HuH-7.5 (cell line): ENCODE measurements around the gene RAP1GAP2.
"Not testable (repeated sequence)": the region's sequence is repeated elsewhere in the genome, so short reads cannot be mapped to it uniquely, and the experiment has no call there.

Experiments
- DNase-seq: peaks from one replicate; pipeline ENCODE4 v3.0.0; 2011; ENCODE audit warnings: low spot score

Gene RAP1GAP2

DNA sequence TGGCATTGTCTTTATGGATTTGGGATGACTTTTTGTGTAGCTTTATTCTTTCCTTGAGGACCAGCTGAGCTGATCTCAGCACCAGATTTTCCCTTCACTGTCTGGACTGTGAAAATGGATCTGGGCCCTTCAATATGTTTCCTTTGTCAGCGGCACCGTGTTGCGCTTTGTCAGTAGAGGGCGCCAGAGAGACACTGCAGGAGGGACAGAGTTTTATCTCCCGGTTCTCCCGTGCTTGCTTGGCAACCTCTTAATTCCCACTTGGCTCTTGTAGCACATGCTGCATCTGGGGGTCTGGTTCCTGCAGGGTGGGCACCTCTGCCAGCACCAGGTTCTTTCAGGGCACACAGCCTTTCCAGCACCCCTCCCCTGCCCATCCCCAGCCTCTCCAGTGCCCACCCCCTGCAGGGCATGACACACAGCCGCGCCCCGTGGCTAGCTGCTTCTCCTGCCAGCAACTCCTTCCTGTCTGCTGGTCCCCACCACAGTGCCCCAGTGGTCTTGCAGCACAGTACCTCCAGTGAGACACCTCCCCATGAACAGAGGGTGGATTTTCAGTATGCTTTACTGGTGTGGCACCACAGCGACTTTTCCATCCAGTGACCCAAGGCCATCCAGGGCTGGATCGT lies 247.6 kb downstream of the RAP1GAP2 start:
- no peak for DNase-seq

DNA sequence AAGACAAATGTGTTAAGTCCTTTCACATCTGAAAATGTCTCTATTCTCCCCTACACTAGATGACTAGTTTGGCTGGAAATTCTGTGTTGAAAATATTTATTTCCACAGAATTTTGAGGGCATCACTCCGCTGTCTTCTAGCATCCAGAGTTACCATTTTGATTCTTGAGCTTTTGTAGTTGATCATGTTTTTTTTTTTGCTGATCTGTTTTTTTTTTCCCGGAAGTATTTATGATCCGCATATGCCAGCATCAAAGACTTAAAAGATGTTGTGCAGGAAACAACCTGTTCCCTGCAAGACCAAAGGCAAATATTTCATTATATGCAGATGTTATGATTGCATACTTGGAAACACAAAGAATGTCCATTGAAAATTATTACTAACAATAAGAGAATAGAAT lies 250.5 kb downstream of the RAP1GAP2 start:
- no peak for DNase-seq

DNA sequence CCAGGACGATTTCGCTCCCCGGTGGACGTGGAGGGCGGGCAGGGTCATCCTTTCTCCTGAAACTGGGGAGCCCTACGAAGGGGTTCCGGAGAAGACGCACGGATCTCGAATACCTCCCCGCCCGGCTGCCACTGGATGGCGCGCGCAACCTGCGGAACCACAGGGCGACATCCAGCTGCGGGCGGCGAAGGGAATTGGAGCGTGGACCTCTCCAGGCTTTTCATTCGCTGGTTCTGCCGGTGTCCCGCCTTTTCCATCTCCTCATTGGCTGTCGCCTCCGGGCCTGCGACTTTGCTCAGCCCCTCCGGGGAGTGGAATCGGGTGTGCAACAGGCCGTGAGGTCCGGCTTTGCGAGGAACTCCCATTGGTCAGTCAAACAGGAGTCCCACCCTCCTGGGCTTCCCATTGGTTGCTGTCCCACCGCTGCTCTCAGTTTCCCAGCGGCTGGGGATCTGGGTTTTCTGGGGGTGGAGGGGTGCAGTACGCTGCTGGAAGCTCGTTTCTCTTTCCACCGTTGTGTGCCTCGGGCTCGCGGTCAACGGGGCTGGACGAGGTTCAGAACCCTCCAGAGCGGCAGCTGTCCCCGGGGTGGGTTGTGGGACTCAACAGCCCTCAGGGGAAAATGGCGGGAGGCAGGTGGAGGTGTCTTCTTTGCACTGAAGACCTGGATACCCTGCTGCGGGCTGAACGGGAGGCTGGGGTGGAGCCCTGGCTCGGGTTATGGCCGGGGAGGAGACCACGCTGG lies 252.7 kb downstream of the RAP1GAP2 start:
- DNase-seq: peak; percentile 77

DNA sequence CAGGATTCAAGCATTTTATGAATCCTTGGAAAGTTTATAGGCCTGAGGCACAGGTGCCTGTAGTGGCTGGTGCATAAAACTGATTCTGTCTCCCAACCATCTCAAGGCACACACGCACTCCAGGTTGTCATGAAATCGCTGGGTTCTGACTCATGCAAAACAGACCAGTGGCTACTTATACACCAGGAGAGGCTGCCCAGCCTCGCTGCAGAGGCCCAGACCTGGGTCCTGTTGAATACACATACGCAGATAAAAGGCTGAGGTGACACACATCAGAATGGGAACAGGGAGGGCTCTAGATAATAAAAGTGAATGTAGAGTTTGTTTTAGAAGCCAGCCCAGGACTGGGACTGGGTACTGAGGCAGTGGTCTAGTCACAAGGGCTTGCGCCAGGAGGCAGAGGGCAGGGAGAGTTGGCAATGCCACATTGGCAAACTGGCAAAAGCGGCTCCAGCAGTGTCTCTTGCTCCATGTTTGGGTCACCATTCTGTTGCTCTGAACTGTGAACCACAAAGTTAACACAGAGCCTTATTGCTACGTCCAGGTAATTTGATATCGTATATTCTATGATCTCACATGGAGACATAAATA lies 253.6 kb downstream of the RAP1GAP2 start:
- DNase-seq: no peak

DNA sequence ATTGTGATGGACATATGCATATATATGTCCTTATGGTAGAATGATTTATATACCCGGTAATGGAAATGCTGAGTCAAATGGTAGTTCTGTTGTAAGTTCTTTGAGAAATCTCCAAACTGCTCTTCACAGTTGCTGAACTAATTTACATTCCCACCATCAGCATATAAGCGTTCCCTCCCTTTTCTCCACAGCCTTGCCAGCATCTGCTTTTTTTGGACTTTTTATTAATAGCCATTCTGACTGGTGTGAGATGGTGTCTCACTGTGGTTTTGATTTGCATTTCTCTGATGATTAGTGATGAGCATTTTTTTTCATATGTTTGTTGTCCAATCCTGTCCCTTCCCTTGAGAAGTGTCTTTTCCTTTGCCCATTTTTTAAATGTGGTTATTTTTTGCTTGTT lies 258.6 kb downstream of the RAP1GAP2 start:
- not testable (repeated sequence) for DNase-seq

DNA sequence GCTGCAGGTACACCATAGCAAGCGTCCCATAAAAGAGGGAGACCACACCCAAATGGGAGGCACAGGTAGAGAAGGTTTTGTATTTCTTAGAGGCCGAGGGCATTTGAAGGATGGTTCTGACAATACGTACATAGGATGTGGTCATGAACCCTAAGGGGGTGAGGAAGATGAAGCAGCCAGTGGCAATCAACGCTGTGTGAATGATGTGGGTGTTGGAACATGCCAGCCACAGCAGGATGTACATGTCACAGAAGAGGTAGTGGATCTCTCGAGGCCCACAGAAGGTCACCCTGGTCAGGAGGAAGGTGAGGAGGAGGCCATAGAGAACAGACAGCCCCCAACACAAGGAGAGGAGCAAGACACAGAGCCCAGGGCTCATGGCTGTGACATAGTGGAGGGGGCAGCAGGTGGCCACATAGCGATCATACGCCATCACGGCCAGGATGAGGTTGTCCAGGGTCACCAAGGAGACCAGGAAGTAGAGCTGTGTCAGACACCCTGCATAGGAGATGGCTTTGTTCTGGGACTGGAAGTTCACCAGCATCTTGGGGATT lies 266.7 kb downstream of the RAP1GAP2 start:
- not testable (repeated sequence) for DNase-seq

DNA sequence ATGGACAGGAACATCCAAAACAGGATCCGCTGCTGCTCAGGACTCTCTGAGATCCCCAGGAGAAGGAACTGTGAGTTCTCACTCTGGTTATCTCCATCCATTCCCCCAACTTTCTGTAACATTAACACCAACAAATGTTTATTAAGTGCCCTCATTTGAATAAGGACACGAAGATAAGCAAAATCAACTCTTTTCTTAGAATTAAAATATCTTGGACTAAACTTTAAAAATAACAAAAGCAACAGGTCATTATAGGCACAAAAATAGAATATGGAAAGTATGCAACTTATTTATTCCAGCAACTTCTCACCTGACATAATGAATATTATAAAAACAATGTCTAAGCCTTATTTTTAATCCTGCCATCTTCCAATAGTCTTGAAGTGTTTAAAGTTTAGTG lies 267.3 kb downstream of the RAP1GAP2 start, which contains the start of gene OR1D5:
OR1D5 (minus strand) TSS at position 101 of the 400 bp plus-strand sequence; CDS start at position 101, 0 bp downstream.
- not testable (repeated sequence) for DNase-seq

DNA sequence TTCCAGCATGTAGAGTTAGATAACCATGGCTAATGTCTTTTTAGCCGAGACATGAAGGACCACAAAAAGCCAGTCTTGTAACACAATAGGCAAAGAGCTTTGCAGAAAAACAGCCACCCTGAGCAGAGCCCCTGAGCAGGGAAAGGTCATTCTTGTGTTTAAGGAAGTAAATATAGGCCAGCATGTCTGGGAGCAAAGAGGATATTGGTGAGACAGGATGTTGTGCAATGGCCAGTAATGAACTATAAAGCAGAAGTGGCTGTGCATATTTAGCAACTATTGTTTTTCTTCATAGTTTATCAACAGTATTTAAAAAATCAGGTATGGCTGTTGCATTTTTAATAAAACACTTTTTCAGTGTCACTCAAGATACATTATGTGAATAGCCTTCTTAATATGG lies 269.0 kb downstream of the RAP1GAP2 start:
- not testable (repeated sequence) for DNase-seq

DNA sequence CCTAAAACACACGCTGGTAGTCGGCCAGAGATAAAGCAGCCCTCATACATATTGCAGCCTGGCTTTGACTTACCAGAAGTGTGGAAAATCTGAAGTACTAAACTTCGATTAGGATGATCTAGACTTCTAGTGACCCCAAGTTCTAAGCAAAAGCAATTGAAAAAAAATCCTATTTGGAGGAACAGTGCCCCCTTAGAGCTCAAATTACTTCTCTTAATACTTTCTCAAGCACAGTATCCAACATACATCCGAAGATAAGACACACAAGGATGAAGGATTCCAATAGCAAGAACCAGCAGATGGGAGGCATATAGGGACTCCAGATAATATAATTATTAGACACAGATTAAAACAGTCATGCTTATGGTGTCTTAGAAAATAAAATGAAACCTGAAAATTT lies 277.6 kb downstream of the RAP1GAP2 start:
- not testable (repeated sequence) for DNase-seq
